ENCODE results near the gene PIEZO1.
A peak's percentile ranks its signal among the peaks of the same experiment; 100 is the strongest.

PIEZO1 gene

GRCh38 chr16:88721815-88722755 is 62.9 kb downstream of the PIEZO1 start:
- no peak for DNase-seq (ENCODE audit: low read depth, low spot score)

DNA sequence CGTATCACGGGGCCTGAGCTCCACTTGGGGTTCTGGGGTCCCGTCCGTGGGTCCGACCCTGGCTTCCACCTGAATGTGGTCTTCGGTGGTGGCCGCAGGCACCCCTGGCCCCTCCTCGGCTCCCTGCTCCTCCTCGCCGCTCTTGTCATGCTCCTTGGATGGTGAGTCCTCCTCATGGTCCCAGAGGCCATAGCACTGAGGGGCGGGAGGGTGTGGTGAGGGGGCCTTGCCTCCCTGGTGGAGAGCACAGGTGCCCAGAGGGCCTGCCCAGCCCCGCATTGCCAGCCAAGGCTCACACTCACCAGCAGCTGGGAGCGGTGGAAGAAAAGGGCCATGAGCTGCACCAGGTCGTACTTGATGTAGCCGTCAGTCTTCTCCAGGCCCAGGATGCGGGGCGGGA is 63.8 kb downstream of the PIEZO1 start:
- no peak for DNase-seq (ENCODE audit: low read depth, low spot score)

DNA sequence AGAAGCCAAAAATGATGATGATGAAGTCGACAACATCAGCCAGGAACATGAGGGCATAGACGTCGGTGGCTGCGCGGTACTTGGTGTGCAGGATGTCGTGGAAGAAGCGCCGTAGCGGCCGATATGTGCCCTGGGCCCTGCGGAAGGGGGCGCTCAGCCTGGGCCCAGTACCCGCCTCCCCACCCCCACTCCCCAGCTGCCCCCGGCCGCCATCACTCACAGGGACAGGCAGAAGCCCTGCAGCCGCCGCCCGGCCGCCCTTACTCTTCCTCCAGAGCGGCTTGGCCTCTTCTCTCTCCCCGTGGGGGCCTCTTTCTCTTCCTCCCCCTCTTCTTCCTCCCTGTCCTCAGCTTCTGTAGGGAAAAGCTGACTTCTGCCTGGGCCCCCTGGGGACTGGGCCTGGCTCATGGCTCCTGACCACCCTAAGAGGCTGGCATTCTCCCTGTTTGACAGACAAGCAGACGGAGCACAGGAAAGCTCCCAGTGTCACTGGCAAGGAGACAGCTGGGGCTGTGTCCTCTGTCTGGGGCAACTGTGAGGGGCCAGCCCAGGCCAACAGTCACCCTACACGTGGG is 64.5 kb downstream of the PIEZO1 start:
- no peak for DNase-seq (ENCODE audit: low read depth, low spot score)

DNA sequence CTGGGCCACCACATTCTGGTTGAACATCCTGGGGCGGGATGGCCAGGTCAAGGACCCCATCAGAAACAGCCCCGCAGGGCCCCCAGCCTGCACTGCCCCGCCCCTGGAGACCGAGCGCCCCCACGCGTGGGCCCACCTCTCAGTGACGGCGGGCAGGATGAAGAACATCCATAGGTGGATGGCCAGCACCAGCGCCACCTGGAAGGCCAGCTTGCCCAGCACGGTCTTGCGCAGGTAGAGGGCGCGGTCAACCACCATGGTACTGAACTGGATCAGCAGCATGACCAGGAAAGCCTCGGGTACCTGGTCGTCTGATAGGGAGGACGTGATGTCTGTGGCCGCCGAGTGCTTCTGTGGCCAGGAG is 65.1 kb downstream of the PIEZO1 start:
- no peak for DNase-seq (ENCODE audit: low read depth, low spot score)

DNA sequence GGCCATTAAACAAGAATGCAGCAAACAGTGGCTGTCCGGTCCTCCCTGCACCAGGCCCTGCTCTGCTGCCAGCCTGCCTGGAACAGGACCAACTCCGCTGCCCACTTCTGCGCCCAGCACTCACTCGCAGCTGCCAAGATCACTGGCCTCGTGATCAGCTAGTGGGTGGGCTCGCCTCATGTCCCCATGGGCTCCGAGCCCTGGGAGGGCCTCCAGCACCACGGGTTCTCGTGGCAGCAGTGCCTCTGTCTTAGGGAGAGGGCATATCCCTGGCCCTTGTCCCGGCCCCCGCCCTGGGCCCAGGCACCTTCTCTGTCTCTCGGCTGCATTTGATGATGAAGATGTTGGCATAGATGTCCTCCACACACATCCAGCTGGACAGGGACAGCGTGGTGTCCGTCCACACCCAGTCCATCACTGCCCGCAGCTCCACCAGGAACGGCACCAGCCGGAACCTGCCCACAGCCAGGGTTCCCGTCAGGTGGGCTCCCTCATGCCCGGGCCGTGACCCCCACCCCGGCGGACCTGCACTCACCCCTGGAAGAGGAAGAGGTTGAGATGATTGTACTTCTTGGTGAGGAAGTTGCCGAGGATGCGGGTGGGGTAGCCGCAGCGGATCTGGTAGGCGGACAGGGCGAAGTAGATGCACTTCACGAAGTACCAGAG is 65.6 kb downstream of the PIEZO1 start:
- no peak for DNase-seq (ENCODE audit: low read depth, low spot score)

DNA sequence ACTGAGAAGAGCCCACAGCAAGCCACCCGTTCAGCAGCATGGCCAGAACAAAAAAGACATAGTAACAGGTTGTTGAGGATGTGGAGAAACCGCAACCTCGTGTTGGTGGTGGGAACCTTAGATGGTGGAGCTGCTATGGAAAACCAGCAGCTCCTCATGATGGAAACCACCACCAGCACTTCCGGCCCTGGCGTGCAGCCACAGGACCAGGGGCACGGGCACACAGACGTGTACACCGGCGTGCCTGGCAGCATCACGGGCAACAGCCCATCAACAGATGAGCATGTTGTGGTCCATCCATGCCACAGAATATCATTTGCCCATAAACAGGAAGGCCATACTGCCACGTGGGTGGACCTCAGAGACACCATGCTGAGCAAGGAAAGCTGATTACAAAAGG is 66.8 kb downstream of the PIEZO1 start:
- no peak for DNase-seq (ENCODE audit: low read depth, low spot score)

GRCh38 chr16:88716601-88717001 is 68.4 kb downstream of the PIEZO1 start:
- no peak for DNase-seq (ENCODE audit: low read depth, low spot score)

GRCh38 chr16:88716201-88716600 is 68.8 kb downstream of the PIEZO1 start:
- no peak for DNase-seq (ENCODE audit: low read depth, low spot score)

- no peak for DNase-seq (ENCODE audit: low read depth, low spot score)
Measured at GRCh38 chr16:88715312-88716190, 69.5 kb downstream of the PIEZO1 start.

DNA sequence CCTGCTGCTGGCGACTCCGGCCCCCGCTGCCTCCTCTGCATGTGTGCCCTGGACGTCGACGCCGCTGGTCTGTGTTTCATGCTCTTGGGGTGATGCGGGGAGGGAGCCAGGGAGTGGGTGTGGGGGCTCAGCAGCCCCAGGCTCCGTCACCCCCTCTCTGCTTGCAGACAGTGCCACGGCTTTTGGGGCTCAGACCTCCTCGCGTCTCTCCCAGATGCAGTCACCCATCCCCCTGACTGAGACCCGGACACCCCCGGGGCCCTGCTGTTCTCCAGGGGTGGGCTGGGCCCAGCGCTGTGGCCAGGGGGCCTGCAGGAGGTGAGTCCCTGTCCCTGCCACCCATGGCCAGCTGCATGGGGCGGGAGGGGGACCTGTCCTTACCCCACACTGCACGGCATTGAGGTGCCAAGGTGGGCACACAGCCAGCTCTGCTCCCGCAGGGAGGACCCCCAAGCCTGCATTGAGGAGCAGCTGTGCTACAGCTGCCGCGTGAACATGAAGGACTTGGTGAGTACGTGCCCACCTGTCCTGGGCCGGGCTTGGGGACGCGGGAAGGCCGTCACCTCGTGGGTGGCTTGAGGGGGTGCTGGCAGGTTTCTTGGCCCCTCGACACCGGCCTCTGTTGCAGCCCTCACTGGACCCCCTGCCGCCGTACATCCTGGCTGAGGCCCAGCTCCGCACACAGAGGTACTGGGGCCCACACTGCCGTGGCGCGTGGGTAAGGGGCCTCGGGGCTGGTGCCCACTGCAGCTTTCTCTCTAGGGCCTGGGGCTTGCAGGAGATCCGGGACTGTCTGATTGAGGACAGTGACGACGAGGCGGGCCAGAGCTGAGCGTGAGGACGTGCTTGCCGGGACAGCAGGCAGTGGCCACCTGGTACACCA is 70.4 kb downstream of the PIEZO1 start:
- DNase-seq (ENCODE audit: low read depth, low spot score): no peak

GRCh38 chr16:88713568-88714419 is 71.2 kb downstream of the PIEZO1 start:
- DNase-seq (ENCODE audit: low read depth, low spot score): no peak

DNA sequence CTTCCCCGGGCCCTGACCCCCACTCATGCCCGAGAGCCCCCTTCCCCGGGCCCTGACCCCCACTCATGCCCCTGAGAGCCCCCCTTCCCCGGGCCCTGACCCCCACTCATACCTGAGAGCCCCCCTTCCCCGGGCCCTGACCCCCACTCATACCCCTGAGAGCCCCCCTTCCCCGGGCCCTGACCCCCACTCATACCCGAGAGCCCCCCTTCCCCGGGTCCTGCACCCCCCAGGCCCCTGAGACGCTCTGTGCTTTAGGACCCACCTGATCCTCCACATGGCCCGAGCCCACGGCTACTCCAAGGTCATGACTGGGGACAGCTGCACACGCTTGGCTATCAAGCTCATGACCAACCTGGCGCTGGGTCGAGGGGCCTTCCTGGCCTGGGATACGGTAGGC is 72.0 kb downstream of the PIEZO1 start:
- DNase-seq (ENCODE audit: low read depth, low spot score): no peak

- DNase-seq (ENCODE audit: low read depth, low spot score): no peak
Measured at GRCh38 chr16:88712362-88712979, 72.5 kb downstream of the PIEZO1 start.

DNA sequence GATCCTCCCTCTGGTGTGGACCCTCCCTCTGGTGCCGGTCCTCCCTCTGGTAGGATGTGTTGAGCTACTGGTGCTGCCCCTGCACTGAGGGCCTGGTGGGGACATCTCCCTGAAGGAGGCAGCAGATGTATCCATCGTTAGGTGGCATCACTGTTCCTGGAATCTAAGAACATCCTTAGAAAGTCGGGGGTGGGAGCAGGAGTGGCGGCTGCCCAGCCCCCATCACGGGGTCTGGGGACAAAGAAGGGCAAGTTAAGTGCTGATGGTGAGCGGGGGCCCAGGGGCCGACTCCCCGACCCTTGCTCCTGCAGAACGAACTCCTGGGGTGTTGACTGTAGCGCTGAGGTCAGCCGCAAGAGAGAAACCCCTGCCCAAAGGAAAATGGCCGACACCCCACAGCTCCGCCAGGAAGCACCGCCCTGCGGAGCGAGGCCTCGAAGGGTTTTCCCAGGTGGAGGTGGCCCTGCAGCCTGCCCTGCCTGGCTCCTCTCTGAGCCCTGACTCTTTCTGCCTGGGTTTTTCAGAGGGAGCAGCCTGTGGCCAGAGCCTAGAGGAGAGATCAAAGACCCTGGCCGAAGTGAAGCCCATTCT is 73.2 kb downstream of the PIEZO1 start:
- DNase-seq (ENCODE audit: low read depth, low spot score): no peak

GRCh38 chr16:88710556-88710955 is 74.5 kb downstream of the PIEZO1 start:
- DNase-seq (ENCODE audit: low read depth, low spot score): no peak

DNA sequence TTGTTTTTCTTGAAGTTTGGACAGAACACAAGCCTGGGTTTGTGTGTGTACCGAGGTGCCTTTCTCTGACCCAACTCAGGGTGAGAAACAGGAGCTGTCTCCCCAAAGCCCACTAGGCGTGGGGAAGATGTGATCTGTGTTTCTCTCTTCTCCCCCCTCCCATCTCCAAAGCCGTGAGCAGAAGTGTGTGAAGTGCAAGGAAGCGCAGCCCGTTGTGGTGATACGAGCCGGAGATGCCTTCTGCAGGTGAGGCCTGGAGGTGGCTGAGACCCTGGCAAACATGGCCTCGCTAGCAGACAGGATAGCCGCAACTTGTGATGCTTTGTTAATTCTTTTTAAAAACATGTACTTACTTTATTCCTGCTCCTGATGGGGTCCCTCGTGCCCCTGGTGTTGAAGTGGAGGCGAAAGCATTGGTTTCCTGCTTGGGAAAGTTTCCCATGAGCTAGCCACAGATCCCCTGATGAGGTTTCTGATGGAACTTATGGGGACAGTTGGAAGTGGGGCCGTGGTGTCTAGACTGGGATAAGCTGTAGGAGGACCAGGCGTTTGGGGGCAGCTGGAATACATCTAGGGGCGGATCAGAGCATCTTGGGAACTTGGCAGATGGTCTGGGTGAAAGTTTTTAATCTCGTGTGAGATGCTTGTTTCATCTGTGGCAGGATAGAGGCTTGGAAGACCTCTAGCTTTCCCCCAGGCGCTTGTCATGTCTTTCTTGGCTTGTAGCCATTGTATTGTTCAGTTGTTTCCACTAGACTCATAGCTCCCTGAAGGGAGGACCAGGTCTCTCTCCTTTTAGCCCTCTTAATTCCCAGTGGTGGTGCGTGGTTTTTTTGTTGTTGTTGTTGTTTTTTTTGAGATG is 77.8 kb downstream of the PIEZO1 start:
- DNase-seq (ENCODE audit: low read depth, low spot score): no peak

DNA sequence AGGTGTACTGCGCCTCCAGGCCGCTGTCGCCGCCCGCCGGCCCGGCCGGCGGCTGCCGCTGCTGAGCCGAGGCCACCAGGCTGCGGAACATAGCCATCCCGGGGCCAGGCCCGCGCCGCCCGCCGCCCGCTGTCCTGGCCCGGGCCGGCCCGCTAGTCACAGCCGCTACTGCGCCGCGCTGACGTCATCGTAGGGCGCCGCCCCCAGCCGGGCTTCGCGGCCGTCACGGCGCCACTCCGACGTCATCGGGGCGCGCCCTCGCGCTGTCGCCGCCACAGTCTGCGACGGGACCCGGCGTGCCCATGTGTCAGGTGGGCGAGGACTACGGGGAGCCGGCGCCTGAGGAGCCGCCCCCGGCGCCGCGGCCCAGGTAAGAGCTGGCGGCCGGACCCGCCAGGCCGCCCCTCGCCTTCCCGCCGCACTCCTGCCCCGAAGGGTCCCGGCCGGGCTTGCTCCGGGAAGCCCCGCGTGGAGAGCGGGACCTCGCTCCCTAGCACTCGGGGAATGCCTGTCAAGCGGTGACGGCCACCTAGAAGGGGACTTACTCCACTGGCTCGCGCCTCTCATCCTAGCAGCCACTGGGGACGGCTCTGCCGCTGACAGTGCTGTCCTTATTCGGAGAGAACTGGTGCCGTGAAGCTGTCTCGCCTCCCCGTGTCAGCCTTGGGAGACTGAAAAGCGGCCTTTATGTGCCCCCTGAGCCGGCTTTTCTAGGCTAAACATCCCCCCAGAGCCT is 78.6 kb downstream of the PIEZO1 start, which contains the start of the genes CTU2 and RNF166:
CTU2 (plus strand) TSS at position 275 of the 736 bp plus-strand sequence; CDS start at position 303, 28 bp downstream.
RNF166 (minus strand) TSS at position 180 of the 736 bp plus-strand sequence; CDS start at position 97, 83 bp downstream.
- peak; percentile 45 for DNase-seq (ENCODE audit: low read depth, low spot score)

All from iPS DF 19.7 (cell line).